ELR (cell line): Measurements from ENCODE around the gene TRMT2A.

ENCODE experiments used
- DNase-seq: peaks from one replicate; pipeline ENCODE4 v3.0.0-alpha.2; 2015; ENCODE audit warnings: low read depth

TRMT2A gene

DNA sequence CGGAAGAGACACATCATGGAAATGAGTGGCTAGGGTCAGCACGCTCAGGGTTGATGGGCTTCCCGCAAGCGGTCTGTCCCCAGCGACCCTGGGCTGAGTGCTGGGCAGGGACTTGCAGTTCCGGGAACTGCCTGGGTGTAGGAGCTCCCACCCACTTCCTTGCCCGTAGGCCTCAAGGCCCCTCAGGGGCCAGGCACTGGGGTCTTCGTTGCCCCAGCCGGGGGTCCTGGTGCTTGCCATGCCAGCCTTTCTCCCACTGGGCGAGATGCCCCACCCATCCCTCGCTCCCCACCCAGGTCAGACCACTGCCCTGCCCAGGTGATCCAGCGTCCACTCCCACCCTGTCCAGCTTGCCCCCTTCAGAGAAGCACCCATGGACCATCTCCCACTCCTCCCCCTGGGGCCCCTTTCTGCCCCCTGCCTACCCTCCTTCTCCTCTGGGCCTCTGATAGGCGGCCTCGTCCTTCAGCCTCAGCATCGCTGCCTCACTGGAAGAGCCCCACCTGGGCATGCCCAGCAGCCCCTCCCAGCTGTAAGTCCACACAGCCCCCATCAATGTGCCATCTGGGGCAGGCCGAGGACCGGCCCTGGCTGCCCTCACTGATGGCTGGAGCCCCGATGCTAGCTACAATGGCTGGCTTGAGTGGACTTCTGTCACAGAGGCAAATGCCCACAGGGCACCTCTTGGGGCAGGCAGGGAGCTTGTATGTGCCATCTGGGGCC lies 54.8 kb downstream of the TRMT2A start:
- DNase-seq: no peak
